Trophoblast cell (in vitro differentiated cells and primary cell): ENCODE data around the gene MYO16.

ENCODE experiments used
- DNase-seq, 2 donors: peaks; one replicate each; pipeline ENCODE4 v3.0.0-alpha.2; 2016
- H2AFZ ChIP-seq: 2 replicates; pipeline ENCODE4 v1.6.1; 2013; ENCODE audit warnings: low read length, moderate library complexity, mild to moderate bottlenecking; ENCODE audit not compliant: insufficient read depth, poor library complexity
- H2AK5ac ChIP-seq: 2 replicates; pipeline ENCODE4 v1.6.1; 2013; ENCODE audit warnings: mild to moderate bottlenecking, low read length
- H2BK120ac ChIP-seq: 2 replicates; pipeline ENCODE4 v1.6.1; 2013; ENCODE audit warnings: low read length, mild to moderate bottlenecking, moderate library complexity; ENCODE audit not compliant: insufficient read depth, poor library complexity
- H2BK12ac ChIP-seq: 2 replicates; pipeline ENCODE4 v1.6.1; 2013; ENCODE audit warnings: mild to moderate bottlenecking, low read length, moderate library complexity
- H2BK5ac ChIP-seq: 2 replicates; pipeline ENCODE4 v1.6.1; 2013; ENCODE audit warnings: low read length, low read depth, moderate library complexity, mild to moderate bottlenecking; ENCODE audit not compliant: poor library complexity
- H3K14ac ChIP-seq: 2 replicates; pipeline ENCODE4 v1.6.1; 2013; ENCODE audit warnings: mild to moderate bottlenecking, low read length
- H3K18ac ChIP-seq: 2 replicates; pipeline ENCODE4 v1.6.1; 2013; ENCODE audit warnings: mild to moderate bottlenecking, low read length
- H3K23ac ChIP-seq: 2 replicates; pipeline ENCODE4 v1.6.1; 2013; ENCODE audit warnings: low read length
- H3K27ac ChIP-seq: 2 replicates; pipeline ENCODE4 v1.5.1; 2013; ENCODE audit warnings: low read depth, mild to moderate bottlenecking, inconsistent platforms, low read length, moderate library complexity
- H3K27me3 ChIP-seq: 2 replicates; pipeline ENCODE4 v1.6.1; 2013; ENCODE audit warnings: inconsistent platforms, mild to moderate bottlenecking, low read length, moderate library complexity; ENCODE audit not compliant: insufficient read depth
- H3K36me3 ChIP-seq, 2 experiments: 1 replicate in 1 of 2; 2 replicates in 1 of 2; pipeline ENCODE4 v1.6.1; 2013; ENCODE audit warnings: low read length in 2 of 2, mild to moderate bottlenecking in 2 of 2, moderate library complexity in 1 of 2; ENCODE audit not compliant: insufficient read depth in 2 of 2, control insufficient read depth in 1 of 2
- H3K4ac ChIP-seq: 2 replicates; pipeline ENCODE4 v1.6.1; 2013; ENCODE audit warnings: low read depth, mild to moderate bottlenecking, low read length, moderate library complexity
- H3K4me1 ChIP-seq, 2 experiments: 1 replicate in 1 of 2; 2 replicates in 1 of 2; pipeline ENCODE4 v1.6.1; 2013; ENCODE audit warnings: low read length in 2 of 2, mild to moderate bottlenecking in 2 of 2, moderate library complexity in 1 of 2; ENCODE audit not compliant: insufficient read depth in 2 of 2, control insufficient read depth in 1 of 2
- H3K4me2 ChIP-seq: 2 replicates; pipeline ENCODE4 v1.6.1; 2013; ENCODE audit warnings: inconsistent platforms, mild to moderate bottlenecking, low read length, moderate library complexity
- H3K4me3 ChIP-seq: 2 replicates; pipeline ENCODE4 v1.5.1; 2013; ENCODE audit warnings: mild to moderate bottlenecking, low read depth, low read length, inconsistent platforms
- H3K79me1 ChIP-seq: one replicate; pipeline ENCODE4 v1.6.1; 2013; ENCODE audit warnings: low read length
- H3K79me2 ChIP-seq: 2 replicates; pipeline ENCODE4 v1.6.1; 2013; ENCODE audit warnings: low read length, mild to moderate bottlenecking; ENCODE audit not compliant: control insufficient read depth, insufficient read depth, poor library complexity
- H3K9ac ChIP-seq: 2 replicates; pipeline ENCODE4 v1.6.1; 2013; ENCODE audit warnings: mild to moderate bottlenecking, low read length
- H3K9me3 ChIP-seq: 2 replicates; pipeline ENCODE4 v1.6.1; 2013; ENCODE audit warnings: low read depth, mild to moderate bottlenecking, control low read depth, inconsistent platforms, low read length; ENCODE audit not compliant: insufficient read depth
- H4K12ac ChIP-seq: 2 replicates; pipeline ENCODE4 v1.6.1; 2013; ENCODE audit warnings: low read depth, mild to moderate bottlenecking, low read length, moderate library complexity
- H4K8ac ChIP-seq: 2 replicates; pipeline ENCODE4 v1.6.1; 2013; ENCODE audit warnings: low read depth, mild to moderate bottlenecking, low read length, moderate library complexity
- H4K91ac ChIP-seq: one replicate; pipeline ENCODE4 v1.6.1; 2013; ENCODE audit warnings: low read depth, mild to moderate bottlenecking, low read length, moderate library complexity
- WGBS: extraction: QIAGEN DNeasy Blood & Tissue Kit; methylation state at CpG from one replicate; pipeline ENCODE4 v1.1.7; 2013; ENCODE audit warnings: missing lambda C conversion rate; ENCODE audit not compliant: insufficient read length, insufficient coverage; ENCODE audit errors: extremely low coverage; 5-methylcytosine and 5-hydroxymethylcytosine counted together

MYO16 gene

DNA sequence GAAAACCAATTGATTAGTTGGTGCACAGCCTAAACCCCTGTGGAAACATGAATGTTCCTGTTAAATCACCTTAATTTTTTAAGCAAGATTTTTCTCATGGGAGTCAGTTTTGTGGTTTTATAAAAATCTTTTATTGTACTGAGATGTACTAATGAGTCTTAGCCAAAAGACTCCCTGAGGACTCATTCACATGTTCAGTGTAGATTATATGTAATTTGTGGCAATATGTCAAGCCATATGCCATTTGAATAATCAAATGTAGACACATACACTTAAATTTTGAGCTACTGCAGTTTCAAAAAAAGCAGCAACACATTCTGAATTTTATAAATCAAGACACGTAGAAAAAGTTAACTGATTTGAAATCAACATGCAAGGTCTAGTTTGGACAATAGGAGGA lies 395.2 kb downstream of the MYO16 start:
- no peak overlapping the region for H3K4me3 ChIP-seq
- H3K4me2 ChIP-seq, result no peak overlapping the region
- DNase-seq, result no peak
- no peak overlapping the region for H3K23ac ChIP-seq
- H3K9me3 ChIP-seq, result no peaks in the 10 kb centered on the region
- H2BK120ac ChIP-seq, result no peak overlapping the region
- H3K9ac ChIP-seq, result no peak overlapping the region
- H3K79me2 ChIP-seq, result no peaks in the 10 kb centered on the region
- no peak overlapping the region for H3K14ac ChIP-seq
- no peak overlapping the region for H4K12ac ChIP-seq
- H3K18ac ChIP-seq, result no peak overlapping the region
- H2BK5ac ChIP-seq, result no peak overlapping the region
- no peak overlapping the region for H4K8ac ChIP-seq
- no peak overlapping the region for H3K4ac ChIP-seq
- WGBS, result no CpG with 5 or more reads among the region's 1 CpG
- H2AFZ ChIP-seq, result no peak overlapping the region
- no peak overlapping the region for H3K27ac ChIP-seq
- no peaks in the 10 kb centered on the region for H3K27me3 ChIP-seq
- no peak overlapping the region for H2BK12ac ChIP-seq
- no peaks in the 10 kb centered on the region for H3K79me1 ChIP-seq
- no peaks in the 10 kb centered on the region for H3K4me1 ChIP-seq
- H2AK5ac ChIP-seq, result no peak overlapping the region
- no peaks in the 10 kb centered on the region for H3K36me3 ChIP-seq
- no peak overlapping the region for H4K91ac ChIP-seq

DNA sequence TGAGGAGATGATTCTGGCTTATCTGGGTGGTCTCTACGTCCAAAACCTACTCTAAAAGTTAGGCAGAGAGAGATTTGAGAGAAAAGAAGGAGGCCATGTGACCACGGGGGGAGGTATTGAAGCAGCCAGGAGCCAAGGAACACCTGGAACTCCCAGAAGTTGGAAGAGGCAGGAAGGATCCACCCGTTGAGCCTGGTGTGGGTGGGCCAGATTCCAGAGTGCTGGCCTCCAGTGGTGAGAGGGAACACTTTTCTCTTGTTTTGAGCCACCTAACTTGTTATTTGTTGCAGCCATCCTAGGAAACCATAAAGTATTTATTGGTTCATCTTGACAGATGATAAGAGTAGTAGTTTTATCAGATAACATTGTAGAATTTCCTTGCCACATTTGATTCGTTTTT lies 396.9 kb downstream of the MYO16 start:
- H3K27me3 ChIP-seq, result no peaks in the 10 kb centered on the region
- no peak overlapping the region for H4K12ac ChIP-seq
- H3K79me2 ChIP-seq, result no peaks in the 10 kb centered on the region
- H2BK12ac ChIP-seq, result no peak overlapping the region
- H3K9me3 ChIP-seq, result no peaks in the 10 kb centered on the region
- no CpG with 5 or more reads among the region's 4 CpGs for WGBS
- H3K23ac ChIP-seq, result no peak overlapping the region
- no peak overlapping the region for H3K4ac ChIP-seq
- no peak overlapping the region for H2AK5ac ChIP-seq
- no peaks in the 10 kb centered on the region for H3K4me1 ChIP-seq
- DNase-seq, result peak in 1 of 2 donors; percentile 43
- no peak overlapping the region for H2AFZ ChIP-seq
- H3K79me1 ChIP-seq, result no peaks in the 10 kb centered on the region
- no peak overlapping the region for H4K91ac ChIP-seq
- H3K36me3 ChIP-seq, result no peaks in the 10 kb centered on the region
- H3K14ac ChIP-seq, result no peak overlapping the region
- H4K8ac ChIP-seq, result no peak overlapping the region
- no peak overlapping the region for H2BK5ac ChIP-seq
- H2BK120ac ChIP-seq, result no peak overlapping the region
- no peak overlapping the region for H3K9ac ChIP-seq
- H3K27ac ChIP-seq, result no peak overlapping the region
- no peak overlapping the region for H3K18ac ChIP-seq
- H3K4me2 ChIP-seq, result no peak overlapping the region
- H3K4me3 ChIP-seq, result no peak overlapping the region

DNA sequence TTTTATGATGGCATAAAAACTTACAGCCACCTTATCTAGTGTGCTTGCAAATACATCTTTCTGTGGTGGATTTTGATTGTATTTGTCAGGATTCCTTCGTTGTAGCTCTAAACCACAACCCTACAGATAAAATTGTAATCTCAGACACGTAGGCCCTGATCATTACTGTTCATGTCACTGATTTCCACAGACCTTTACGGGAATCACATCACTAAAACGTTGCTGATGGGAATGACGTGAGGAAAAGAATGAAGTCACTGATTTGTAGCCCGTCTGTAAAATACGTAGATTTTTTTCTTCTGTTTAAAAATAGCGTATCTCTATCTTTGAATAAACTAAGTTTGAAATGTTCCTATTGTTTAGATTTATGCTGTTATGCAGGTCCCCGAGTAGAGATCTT lies 399.2 kb downstream of the MYO16 start:
- H3K18ac ChIP-seq, result no peak overlapping the region
- no peak overlapping the region for H2AFZ ChIP-seq
- no peak overlapping the region for H3K4me2 ChIP-seq
- no peak overlapping the region for H3K14ac ChIP-seq
- DNase-seq, result peak; percentile 53 to 84
- H3K4me1 ChIP-seq, result no peaks in the 10 kb centered on the region
- no peak overlapping the region for H2BK5ac ChIP-seq
- H3K9me3 ChIP-seq, result no peaks in the 10 kb centered on the region
- no peak overlapping the region for H4K12ac ChIP-seq
- H2BK120ac ChIP-seq, result no peak overlapping the region
- H4K8ac ChIP-seq, result no peak overlapping the region
- H3K27ac ChIP-seq, result no peak overlapping the region
- no peaks in the 10 kb centered on the region for H3K36me3 ChIP-seq
- WGBS, result no CpG with 5 or more reads among the region's 9 CpGs
- no peak overlapping the region for H4K91ac ChIP-seq
- no peaks in the 10 kb centered on the region for H3K79me1 ChIP-seq
- H3K4ac ChIP-seq, result no peak overlapping the region
- no peaks in the 10 kb centered on the region for H3K27me3 ChIP-seq
- H2AK5ac ChIP-seq, result no peak overlapping the region
- no peak overlapping the region for H3K4me3 ChIP-seq
- no peak overlapping the region for H3K23ac ChIP-seq
- no peak overlapping the region for H2BK12ac ChIP-seq
- H3K9ac ChIP-seq, result no peak overlapping the region
- H3K79me2 ChIP-seq, result no peaks in the 10 kb centered on the region

DNA sequence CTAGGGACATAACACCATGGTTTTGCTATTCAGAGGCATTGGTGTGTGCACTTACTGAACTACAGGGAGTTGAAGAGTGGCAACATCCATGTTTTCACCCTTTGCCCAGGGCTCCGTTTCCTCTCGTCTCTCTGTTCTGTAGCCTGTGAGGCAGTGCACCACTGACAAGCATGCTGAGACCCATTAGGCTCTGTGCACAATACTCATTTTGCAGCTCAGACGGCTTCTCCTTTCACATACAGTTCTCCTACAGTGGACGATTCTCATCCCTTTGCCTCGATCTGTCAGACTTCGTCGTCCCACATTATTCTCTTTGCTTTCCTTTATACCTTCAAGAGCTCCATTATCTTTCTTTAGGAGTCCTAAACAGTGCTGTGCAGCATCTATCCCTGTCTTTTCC lies 403.7 kb downstream of the MYO16 start:
- Histone ChIP-seq H4K91ac (no peak overlapping the region), H3K4me1 (no peaks in the 10 kb centered on the region), H2BK12ac (no peak overlapping the region), H3K79me2 (no peaks in the 10 kb centered on the region), H3K23ac (no peak overlapping the region), H3K27me3 (no peaks in the 10 kb centered on the region), H2AFZ (no peak overlapping the region), H3K4me2 (no peak overlapping the region), H2AK5ac (no peak overlapping the region), H3K18ac (no peak overlapping the region), H4K12ac (no peak overlapping the region), H2BK120ac (no peak overlapping the region), H3K9ac (no peak overlapping the region), H3K79me1 (no peaks in the 10 kb centered on the region), H3K4me3 (no peak overlapping the region), H3K36me3 (no peaks in the 10 kb centered on the region), H3K27ac (no peak overlapping the region), H4K8ac (no peak overlapping the region), H2BK5ac (no peak overlapping the region), H3K9me3 (no peaks in the 10 kb centered on the region), H3K4ac (no peak overlapping the region), H3K14ac (no peak overlapping the region)
- no peak for DNase-seq
- WGBS, result no CpG with 5 or more reads among the region's 7 CpGs
